AG09309 (cell line): ENCODE data around the gene SCAMP2.

Experiments used
- DNase-seq: peaks from one replicate; pipeline ENCODE4 v3.0.0-alpha.2; 2010; ENCODE audit warnings: low read depth
- H3K4me3 ChIP-seq: 2 replicates; pipeline ENCODE4 v1.5.1; 2011; ENCODE audit warnings: mild to moderate bottlenecking, low read depth, low read length, moderate library complexity; ENCODE audit not compliant: control insufficient read depth
- TF ChIP-seq, protein P1 (sequence below): IDR thresholded peaks from 2 replicates; pipeline ENCODE4 v1.5.1; 2011; ENCODE audit warnings: mild to moderate bottlenecking, low read depth, low read length, inconsistent platforms; ENCODE audit not compliant: insufficient read depth, control insufficient read depth; ENCODE audit errors: missing control alignments

Gene SCAMP2

DNA sequence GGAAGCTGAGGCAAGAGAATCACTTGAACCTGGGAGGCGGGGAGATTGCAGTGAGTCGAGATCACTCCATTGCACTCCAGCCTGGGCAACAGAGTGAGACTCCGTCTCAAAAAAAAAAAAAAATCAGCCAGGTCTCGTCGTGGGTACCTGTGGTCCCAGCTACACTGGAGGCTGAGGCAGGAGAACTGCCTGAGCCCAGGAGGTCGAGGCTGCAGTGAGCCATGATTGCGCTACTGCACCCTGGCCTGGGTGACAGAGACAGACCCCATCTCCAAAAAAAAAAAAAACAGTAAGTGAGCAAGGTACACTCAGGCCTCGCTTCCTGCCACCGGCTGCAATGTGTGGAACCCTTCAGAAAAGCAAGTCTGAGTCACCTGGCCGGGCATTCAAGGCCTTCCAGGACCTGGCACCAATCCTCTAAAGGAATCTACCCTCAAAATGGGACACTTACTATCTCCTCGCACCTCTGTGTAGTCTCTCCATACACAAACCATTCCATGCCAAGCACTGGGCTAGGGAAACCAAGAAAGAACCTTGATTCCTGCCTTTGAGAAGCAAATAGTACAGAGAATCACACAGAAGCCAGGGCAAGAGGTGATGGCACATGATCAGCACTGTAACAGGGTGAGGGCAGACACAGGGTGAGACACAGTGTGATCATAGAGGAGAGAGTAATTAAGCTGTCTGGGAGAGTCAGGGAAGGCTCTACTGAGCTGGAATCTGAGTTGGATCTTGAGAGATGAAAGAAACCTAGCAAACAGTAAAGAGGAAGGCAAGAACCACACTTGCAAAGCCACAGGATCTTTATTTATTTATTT is 9.7 kb downstream of the SCAMP2 start:
- TF ChIP-seq, protein P1, sequence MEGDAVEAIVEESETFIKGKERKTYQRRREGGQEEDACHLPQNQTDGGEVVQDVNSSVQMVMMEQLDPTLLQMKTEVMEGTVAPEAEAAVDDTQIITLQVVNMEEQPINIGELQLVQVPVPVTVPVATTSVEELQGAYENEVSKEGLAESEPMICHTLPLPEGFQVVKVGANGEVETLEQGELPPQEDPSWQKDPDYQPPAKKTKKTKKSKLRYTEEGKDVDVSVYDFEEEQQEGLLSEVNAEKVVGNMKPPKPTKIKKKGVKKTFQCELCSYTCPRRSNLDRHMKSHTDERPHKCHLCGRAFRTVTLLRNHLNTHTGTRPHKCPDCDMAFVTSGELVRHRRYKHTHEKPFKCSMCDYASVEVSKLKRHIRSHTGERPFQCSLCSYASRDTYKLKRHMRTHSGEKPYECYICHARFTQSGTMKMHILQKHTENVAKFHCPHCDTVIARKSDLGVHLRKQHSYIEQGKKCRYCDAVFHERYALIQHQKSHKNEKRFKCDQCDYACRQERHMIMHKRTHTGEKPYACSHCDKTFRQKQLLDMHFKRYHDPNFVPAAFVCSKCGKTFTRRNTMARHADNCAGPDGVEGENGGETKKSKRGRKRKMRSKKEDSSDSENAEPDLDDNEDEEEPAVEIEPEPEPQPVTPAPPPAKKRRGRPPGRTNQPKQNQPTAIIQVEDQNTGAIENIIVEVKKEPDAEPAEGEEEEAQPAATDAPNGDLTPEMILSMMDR = no peak
- no peak overlapping the region for H3K4me3 ChIP-seq
- no peak for DNase-seq

DNA sequence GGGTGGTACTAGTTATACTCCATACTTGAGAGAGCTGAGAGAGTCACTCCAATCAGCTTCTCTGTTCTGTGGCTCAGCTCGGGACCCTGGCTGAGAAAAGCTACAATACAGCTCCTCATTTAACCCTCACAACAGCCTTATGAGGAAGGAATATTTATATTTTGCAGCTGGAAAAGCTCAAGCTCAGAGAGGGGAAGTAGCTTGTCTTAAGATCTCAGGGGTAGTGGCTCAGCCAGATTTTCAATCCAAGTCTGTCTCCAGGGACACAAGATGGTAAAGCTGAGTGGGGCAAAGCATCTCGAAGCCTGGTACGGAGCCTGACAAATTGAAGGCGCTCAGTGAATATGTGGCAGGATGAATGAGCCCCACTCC is 14.8 kb downstream of the SCAMP2 start:
- no peak overlapping the region for H3K4me3 ChIP-seq
- DNase-seq = no peak
- TF ChIP-seq, protein P1 = no peak

DNA sequence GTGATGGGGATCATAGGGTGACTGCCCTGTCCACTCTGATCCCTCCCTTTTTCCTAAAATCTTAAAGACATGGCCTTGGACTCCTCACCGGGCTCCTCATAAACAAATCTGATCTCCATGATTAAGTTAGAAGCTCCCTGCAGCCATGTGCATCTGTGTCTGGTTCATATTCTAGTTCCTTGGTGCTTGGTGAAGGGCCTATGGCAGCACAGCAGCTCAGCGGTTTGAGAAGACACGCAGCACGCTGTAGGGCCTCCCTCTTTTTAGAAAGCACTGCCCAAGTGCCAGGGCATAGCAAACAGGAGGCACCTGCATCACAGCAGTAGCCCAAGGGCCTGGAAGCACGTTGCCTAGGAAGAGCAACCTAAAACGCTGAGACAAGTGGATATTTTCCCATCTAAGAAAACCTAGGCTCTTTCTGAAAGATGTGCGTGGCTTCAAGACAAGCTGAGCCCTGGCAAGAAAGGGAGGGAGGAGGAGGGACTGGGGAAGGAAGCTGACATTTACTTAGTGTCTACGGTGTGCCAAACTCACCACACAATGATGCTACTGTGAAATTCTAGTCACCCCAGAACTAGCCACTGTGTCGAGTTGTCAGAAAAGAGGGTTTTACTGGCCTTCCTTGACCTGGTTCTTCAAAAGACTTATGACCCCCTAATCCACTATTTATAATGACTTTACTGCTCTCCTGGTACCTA is 15.3 kb downstream of the SCAMP2 start:
- DNase-seq = no peak
- H3K4me3 ChIP-seq = no peak overlapping the region
- TF ChIP-seq, protein P1 = no peak

DNA sequence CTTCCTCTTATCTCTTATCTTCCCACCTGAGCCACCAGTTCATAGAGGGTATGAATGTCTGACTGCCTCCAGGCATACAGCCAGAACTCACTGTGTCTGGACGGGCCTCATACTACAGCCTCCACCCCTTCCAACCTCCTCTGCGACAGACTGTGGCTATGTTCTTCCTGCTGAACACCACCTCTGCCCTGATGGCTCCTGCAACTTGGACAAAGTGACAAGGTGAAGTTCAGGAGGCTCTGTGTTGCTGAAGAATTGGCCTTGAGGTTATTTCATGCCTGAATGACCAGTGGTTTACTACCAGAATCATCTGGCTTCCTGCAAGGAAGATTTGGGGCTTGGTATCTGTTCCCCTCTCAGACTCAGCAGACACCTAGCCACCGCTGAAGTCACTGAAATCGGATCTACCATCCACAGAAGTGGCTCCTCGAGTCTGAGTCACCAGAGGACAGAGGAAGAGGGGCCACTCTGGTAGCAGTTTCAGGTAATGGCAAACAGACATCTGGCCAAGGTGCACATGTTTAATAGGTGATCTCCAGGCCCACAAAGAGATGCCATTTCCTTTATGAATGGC is 16.0 kb downstream of the SCAMP2 start:
- TF ChIP-seq, protein P1 = no peak
- H3K4me3 ChIP-seq = no peak overlapping the region
- DNase-seq = no peak

DNA sequence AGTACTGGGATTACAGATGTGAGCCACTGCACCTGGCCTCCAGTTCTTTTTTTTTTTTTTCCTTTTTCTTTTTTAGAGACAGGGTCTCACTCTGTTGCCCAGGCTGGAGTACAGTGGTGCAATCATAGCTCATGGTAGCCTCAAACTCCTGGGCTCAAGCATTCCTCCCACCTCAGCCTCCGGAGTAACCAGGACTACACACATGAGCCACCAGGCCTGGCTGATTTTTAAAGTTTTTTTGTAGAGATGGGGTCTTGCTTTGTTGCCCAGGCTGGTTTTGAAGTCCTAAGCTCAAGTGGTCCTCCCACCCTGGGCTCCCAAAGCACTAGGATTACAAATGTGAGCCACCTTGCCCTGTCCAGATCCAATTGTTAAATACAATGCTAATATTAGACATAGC is 16.6 kb downstream of the SCAMP2 start:
- no peak overlapping the region for H3K4me3 ChIP-seq
- DNase-seq = no peak
- TF ChIP-seq, protein P1 = no peak

DNA sequence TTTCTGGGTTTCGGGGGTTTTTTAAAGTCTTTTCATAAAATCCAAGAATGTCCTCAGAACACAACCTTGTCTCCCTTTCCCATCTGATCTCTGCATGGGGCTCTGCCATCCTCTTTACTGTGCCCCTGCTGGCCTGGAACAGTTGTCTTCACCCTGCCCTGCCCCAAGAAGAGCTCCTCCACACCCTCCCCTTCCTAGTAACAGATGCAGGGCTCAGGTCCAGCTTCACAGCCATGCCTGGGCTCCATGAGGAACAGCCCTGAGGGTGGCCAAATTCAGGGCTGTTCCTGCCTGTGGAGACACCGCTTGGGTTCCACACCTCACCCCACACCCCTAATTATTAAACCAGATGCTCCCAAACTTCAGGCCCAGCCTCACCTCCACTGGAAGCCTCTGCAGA is 17.3 kb downstream of the SCAMP2 start:
- H3K4me3 ChIP-seq = no peak overlapping the region
- DNase-seq = no peak
- TF ChIP-seq, protein P1 = no peak
